CD14-positive monocyte (primary cell): ENCODE results near the gene C17orf50. TPM values are rescaled to one million over a fixed set of nuclear protein-coding genes. Genes with fewer than 3 reads are reported as not detected.

Experiments used
- DNase-seq, 3 donors: peaks; one replicate each; pipeline ENCODE4 v3.0.0-alpha.2; 2011 to 2022
- H2AFZ ChIP-seq: 2 replicates; pipeline ENCODE4 v1.6.0; 2012; ENCODE audit warnings: mild to moderate bottlenecking, low read depth, low read length, inconsistent platforms; ENCODE audit not compliant: insufficient read depth, poor library complexity, severe bottlenecking
- H3K27ac ChIP-seq, 2 donors: 1 replicate in 1 of 2; 2 replicates in 1 of 2; pipeline ENCODE4 v1.5.1; 2012 to 2013; ENCODE audit warnings: low read length in 2 of 2, control low read depth in 1 of 2, inconsistent platforms in 1 of 2, low read depth in 1 of 2, mild to moderate bottlenecking in 1 of 2
- H3K27me3 ChIP-seq, 2 donors: one replicate each; pipeline versions ENCODE4 v1.6.0 to v1.6.1; 2011 to 2013; ENCODE audit warnings: low read length in 2 of 2; ENCODE audit not compliant: control insufficient read depth in 2 of 2, insufficient read depth in 2 of 2
- H3K36me3 ChIP-seq, 2 donors: replicated peaks in 1 of 2; 1 replicate in 1 of 2; 2 replicates in 1 of 2; pipeline versions ENCODE4 v1.5.1 to v1.6.1; 2012 to 2013; ENCODE audit warnings: low read length in 2 of 2, control low read depth in 1 of 2, inconsistent platforms in 1 of 2, mild to moderate bottlenecking in 1 of 2; ENCODE audit not compliant: insufficient read depth in 2 of 2, control insufficient read depth in 1 of 2
- H3K4me1 ChIP-seq, 2 donors: 1 replicate in 1 of 2; 2 replicates in 1 of 2; pipeline versions ENCODE4 v1.5.1 to v1.6.1; 2012 to 2013; ENCODE audit warnings: low read length in 2 of 2, control low read depth in 1 of 2, inconsistent platforms in 1 of 2, mild to moderate bottlenecking in 1 of 2, moderate library complexity in 1 of 2; ENCODE audit not compliant: insufficient read depth in 2 of 2, control insufficient read depth in 1 of 2
- H3K4me2 ChIP-seq: replicated peaks from 2 replicates; pipeline ENCODE3; 2012; ENCODE audit warnings: low read length, moderate library complexity, mild to moderate bottlenecking; ENCODE audit not compliant: poor library complexity, severe bottlenecking; ENCODE audit errors: extremely low read depth
- H3K4me3 ChIP-seq, 3 experiments: fragments of 200-600 bp in 1 of 3; sonication (generic) in 1 of 3; replicated peaks in 1 of 3; 1 replicate in 2 of 3; 2 replicates in 1 of 3; pipeline ENCODE4 v1.5.1; 2011 to 2013; ENCODE audit warnings: low read length in 3 of 3, mild to moderate bottlenecking in 3 of 3, control low read depth in 2 of 3, low read depth in 2 of 3, inconsistent platforms in 1 of 3, moderate library complexity in 1 of 3
- H3K79me2 ChIP-seq: 2 replicates; pipeline ENCODE4 v1.6.0; 2012; ENCODE audit warnings: mild to moderate bottlenecking, control low read depth, inconsistent platforms, low read length, moderate library complexity; ENCODE audit not compliant: insufficient read depth
- H3K9ac ChIP-seq: 2 replicates; pipeline ENCODE4 v1.6.0; 2017; ENCODE audit warnings: low read length, mild to moderate bottlenecking; ENCODE audit not compliant: insufficient read depth, poor library complexity, severe bottlenecking
- H3K9me3 ChIP-seq, 2 donors: replicated peaks in 1 of 2; 1 replicate in 1 of 2; 2 replicates in 1 of 2; pipeline versions ENCODE4 v1.5.1 to v1.6.1; 2012 to 2013; ENCODE audit warnings: low read length in 2 of 2, control low read depth in 1 of 2; ENCODE audit not compliant: control insufficient read depth in 1 of 2, insufficient read depth in 1 of 2
- H4K20me1 ChIP-seq: 2 replicates; pipeline ENCODE4 v1.6.0; 2012; ENCODE audit warnings: mild to moderate bottlenecking, low read length, control low read depth, moderate library complexity; ENCODE audit not compliant: insufficient read depth
- H3K27ac Mint-ChIP-seq, 7 donors: one replicate each; pipeline ENCODE4 v1.8.0; 2020; ENCODE audit warnings: mild to moderate bottlenecking in 7 of 7, mixed read lengths in 7 of 7, moderate library complexity in 6 of 7, inconsistent platforms in 2 of 7
- H3K27me3 Mint-ChIP-seq, 3 donors: one replicate each; pipeline ENCODE4 v1.8.0; 2021 to 2022; ENCODE audit warnings: low read depth in 3 of 3, mild to moderate bottlenecking in 3 of 3, mixed read lengths in 3 of 3, moderate library complexity in 3 of 3, inconsistent platforms in 1 of 3
- H3K36me3 Mint-ChIP-seq, 2 donors: one replicate each; pipeline ENCODE4 v1.8.0; 2020; ENCODE audit warnings: mixed read lengths in 2 of 2, inconsistent platforms in 1 of 2, mild to moderate bottlenecking in 1 of 2
- H3K4me1 Mint-ChIP-seq: one replicate; pipeline ENCODE4 v1.8.0; 2020; ENCODE audit warnings: mild to moderate bottlenecking, mixed read lengths
- H3K4me3 Mint-ChIP-seq, 2 donors: one replicate each; pipeline ENCODE4 v1.8.0; 2020; ENCODE audit warnings: mild to moderate bottlenecking in 2 of 2, mixed read lengths in 2 of 2, moderate library complexity in 1 of 2
- H3K9me3 Mint-ChIP-seq, 7 donors: one replicate each; pipeline ENCODE4 v1.8.0; 2020 to 2022; ENCODE audit warnings: mixed read lengths in 7 of 7, mild to moderate bottlenecking in 6 of 7, moderate library complexity in 6 of 7, inconsistent platforms in 2 of 7
- CTCF ChIP-seq: fragments of 200-600 bp; IDR thresholded peaks from one replicate; pipeline ENCODE4 v1.8.0; 2022; ENCODE audit warnings: antibody characterized with exemption, mild to moderate bottlenecking
- WGBS: methylation state at CpG from one replicate; pipeline ENCODE4 v1.1.5; 2013; ENCODE audit warnings: missing lambda C conversion rate; ENCODE audit not compliant: insufficient coverage; 5-methylcytosine and 5-hydroxymethylcytosine counted together
- intact Hi-C, 2 donors: fragments of 100-400 bp; cut with micrococcal nuclease; formaldehyde crosslinking; loops; one replicate each; pipeline versions ENCODE4 v1.15.0 to v1.15.1; 2023
- polyA plus RNA-seq, 3 donors: library from polyadenylated mRNA; depleted of rRNA in 1 of 3; unstranded in 2 of 3; stranded (reverse) in 1 of 3; fragments of 300-500 nt in 2 of 3; fragments of >200 nt in 1 of 3; fragmentation: Illumina TruSeq in 2 of 3; gene quantifications; 1 replicate in 2 of 3; 2 replicates in 1 of 3; pipeline ENCODE4 v1.2.3, GENCODE V29; 2012 to 2021

C17orf50 gene
- polyA plus RNA-seq, 3 donors: 0.23 TPM; not detected in 2

- Histone ChIP-seq H3K79me2 (no peaks in the 10 kb centered on the region), H3K36me3 (no peaks in the 10 kb centered on the region), H2AFZ (no peak overlapping the region), H3K27me3 (peaks cover 7 to 40% of the 10 kb centered on the region in 2 donors), H3K4me3 (no peak overlapping the region), H3K9me3 (peaks cover 0 to 9% of the 10 kb centered on the region in 2 donors), H3K9ac (no peak overlapping the region), H4K20me1 (no peaks in the 10 kb centered on the region), H3K27ac (no peak overlapping the region), H3K4me1 (no peaks in the 10 kb centered on the region), H3K4me2 (no peak overlapping the region)
- Mint-ChIP-seq H3K4me1 (peaks cover 10% of the 10 kb centered on the region), H3K36me3 (peaks cover 0 to 2% of the 10 kb centered on the region in 2 donors), H3K27ac (no peak overlapping the region), H3K27me3 (peaks cover 38 to 55% (median 46%) of the 10 kb centered on the region in 3 donors), H3K4me3 (no peak overlapping the region), H3K9me3 (peaks cover 0 to 6% (median 2%) of the 10 kb centered on the region in 7 donors)
- no peak for DNase-seq
- intact Hi-C loops: loop anchor here (5.0 to 10.0 kb wide), 3 partner anchors 136 to 584 kb away; no protein-coding TSS in a partner anchor
- 14% methylated on average over 3 of the region's 4 CpGs for whole genome bisulfite sequencing
- no peak for TF ChIP-seq CTCF
Observed at GRCh38 chr17:35748341-35748841, 12.3 kb upstream of the C17orf50 start.

GRCh38 chr17:35748979-35749378 is 11.7 kb upstream of the C17orf50 start:
- Histone ChIP-seq H2AFZ (no peak overlapping the region), H4K20me1 (no peaks in the 10 kb centered on the region), H3K4me3 (no peak overlapping the region), H3K27ac (no peak overlapping the region), H3K9me3 (peaks cover 0 to 9% of the 10 kb centered on the region in 2 donors), H3K9ac (no peak overlapping the region), H3K4me2 (no peak overlapping the region), H3K27me3 (peaks cover 7 to 40% of the 10 kb centered on the region in 2 donors), H3K79me2 (no peaks in the 10 kb centered on the region), H3K36me3 (no peaks in the 10 kb centered on the region), H3K4me1 (no peaks in the 10 kb centered on the region)
- H3K9me3 Mint-ChIP-seq: peaks cover 0 to 6% (median 0%) of the 10 kb centered on the region in 7 donors
- TF ChIP-seq CTCF: no peak
- intact Hi-C loops: loop anchor here (5.0 to 10.0 kb wide), 3 partner anchors 137 to 584 kb away; no protein-coding TSS in a partner anchor
- peaks cover 38 to 57% (median 46%) of the 10 kb centered on the region in 3 donors for H3K27me3 Mint-ChIP-seq
- 73% methylated on average over 3 of the region's 6 CpGs for WGBS
- no peak overlapping the region for H3K27ac Mint-ChIP-seq
- no peak for DNase-seq
- H3K4me1 Mint-ChIP-seq: peaks cover 10% of the 10 kb centered on the region
- peak overlapping the region in 1 of 2 donors; percentile 67 for H3K4me3 Mint-ChIP-seq
- peaks cover 0 to 2% of the 10 kb centered on the region in 2 donors for H3K36me3 Mint-ChIP-seq
